Measurements from ENCODE around the gene RBBP5.

The RBBP5 gene

GRCh38 chr1:205057808-205058575, 63.8 kb downstream of the RBBP5 start:
- DNase-seq (ENCODE audit: low read depth): no peak

- no peak for DNase-seq (ENCODE audit: low read depth)
These were observed 64.7 kb downstream of the RBBP5 start for GRCh38 chr1:205056956-205057568.

GRCh38 chr1:205056188-205056611, 65.6 kb downstream of the RBBP5 start:
- DNase-seq (ENCODE audit: low read depth): no peak

GRCh38 chr1:205054013-205054412, 67.8 kb downstream of the RBBP5 start:
- no peak for DNase-seq (ENCODE audit: low read depth)

GRCh38 chr1:205053296-205053695, 68.5 kb downstream of the RBBP5 start:
- DNase-seq (ENCODE audit: low read depth): no peak

GRCh38 chr1:205052690-205053089, 69.1 kb downstream of the RBBP5 start:
- no peak for DNase-seq (ENCODE audit: low read depth)

- DNase-seq (ENCODE audit: low read depth): no peak
These were observed 72.3 kb downstream of the RBBP5 start for GRCh38 chr1:205049479-205049878.

- DNase-seq (ENCODE audit: low read depth): no peak
These were observed 73.4 kb downstream of the RBBP5 start for GRCh38 chr1:205048382-205048781.

GRCh38 chr1:205047764-205048231, 74.0 kb downstream of the RBBP5 start:
- DNase-seq (ENCODE audit: low read depth): no peak

- DNase-seq (ENCODE audit: low read depth): no peak
These were observed 74.9 kb downstream of the RBBP5 start for GRCh38 chr1:205046870-205047269.

- no peak for DNase-seq (ENCODE audit: low read depth)
These were observed 76.6 kb downstream of the RBBP5 start for GRCh38 chr1:205045146-205045545.

GRCh38 chr1:205044741-205045140, 77.0 kb downstream of the RBBP5 start:
- no peak for DNase-seq (ENCODE audit: low read depth)

- DNase-seq (ENCODE audit: low read depth): no peak
These were observed 77.9 kb downstream of the RBBP5 start for GRCh38 chr1:205043866-205044265.

GRCh38 chr1:205042911-205043806, 78.6 kb downstream of the RBBP5 start, which contains the start of gene CNTN2:
Gene CNTN2, plus strand, starts transcription at chr1:205043212. Its CDS starts 9,974 bp downstream, at chr1:205053186.
- no peak for DNase-seq (ENCODE audit: low read depth)

- DNase-seq (ENCODE audit: low read depth): no peak
These were observed 79.5 kb downstream of the RBBP5 start for GRCh38 chr1:205041998-205042910.

GRCh38 chr1:205041001-205041715, 80.6 kb downstream of the RBBP5 start:
- DNase-seq (ENCODE audit: low read depth): no peak

GRCh38 chr1:205038132-205038786, 83.5 kb downstream of the RBBP5 start:
- no peak for DNase-seq (ENCODE audit: low read depth)

- DNase-seq (ENCODE audit: low read depth): no peak
These were observed 84.2 kb downstream of the RBBP5 start for GRCh38 chr1:205037539-205037938.

Measured in amniotic epithelial cell (primary cell).